HepG2 (cell line): Measurements from ENCODE around the gene OR10V1. TPM values are rescaled to one million over a fixed set of nuclear protein-coding genes. Genes with fewer than 3 reads are reported as not detected.

Experiments
- CCAR2 ChIP-seq: fragments of 200-400 bp; formaldehyde crosslinking; optimal IDR thresholded peaks from 2 replicates; pipeline ENCODE3; 2018; ENCODE audit warnings: low read depth, mild to moderate bottlenecking, low read length, moderate library complexity
- DNMT1 ChIP-seq: sonication (generic); formaldehyde crosslinking; IDR thresholded peaks from 2 replicates; pipeline ENCODE4 v1.5.1; 2020; ENCODE audit warnings: mild to moderate bottlenecking, missing genetic modification reagents
- EHMT2 ChIP-seq: fragments of 200-600 bp; sonication (generic); IDR thresholded peaks from 2 replicates; pipeline ENCODE4 v1.7.0; 2017; ENCODE audit warnings: antibody characterized with exemption, low read depth, low read length, borderline replicate concordance
- KMT2A ChIP-seq: sonication (generic); formaldehyde crosslinking; IDR thresholded peaks from 2 replicates; pipeline ENCODE4 v1.4.0; 2020; ENCODE audit warnings: missing genetic modification reagents
- NFRKB ChIP-seq: fragments of 450-650 bp; IDR thresholded peaks from 2 replicates; pipeline ENCODE4 v1.6.1; 2017
- REXO4 ChIP-seq: sonication (generic); formaldehyde crosslinking; IDR thresholded peaks from 2 replicates; pipeline ENCODE4 v1.8.0; 2022; ENCODE audit warnings: missing genetic modification reagents, mild to moderate bottlenecking, borderline replicate concordance
- RORA ChIP-seq: sonication (generic); formaldehyde crosslinking; IDR thresholded peaks from 2 replicates; pipeline ENCODE4 v1.5.0; 2020; ENCODE audit warnings: mild to moderate bottlenecking, missing genetic modification reagents, moderate library complexity
- SAFB2 ChIP-seq: sonication (generic); formaldehyde crosslinking; IDR thresholded peaks from 2 replicates; pipeline ENCODE4 v1.5.1; 2020; ENCODE audit warnings: missing genetic modification reagents, low read depth, mild to moderate bottlenecking, borderline replicate concordance
- TBX3 ChIP-seq: fragments of 450-650 bp; IDR thresholded peaks from 2 replicates; pipeline ENCODE4 v1.6.1; 2017; ENCODE audit warnings: antibody characterized with exemption, mild to moderate bottlenecking, inconsistent platforms, borderline replicate concordance
- ZBTB49 ChIP-seq: sonication (generic); formaldehyde crosslinking; IDR thresholded peaks from 2 replicates; pipeline ENCODE4 v1.4.0; 2020; ENCODE audit warnings: missing genetic modification reagents, borderline replicate concordance
- ZNF12 ChIP-seq: sonication (generic); formaldehyde crosslinking; IDR thresholded peaks from 2 replicates; pipeline ENCODE4 v1.5.0; 2020; ENCODE audit warnings: missing genetic modification reagents
- ZNF329 ChIP-seq: sonication (generic); formaldehyde crosslinking; IDR thresholded peaks from 2 replicates; pipeline ENCODE4 v1.9.0; 2021; ENCODE audit warnings: low read depth, mild to moderate bottlenecking, missing genetic modification reagents
- ZNF576 ChIP-seq: sonication (generic); formaldehyde crosslinking; IDR thresholded peaks from 2 replicates; pipeline ENCODE4 v1.4.0; 2020; ENCODE audit warnings: mild to moderate bottlenecking, missing genetic modification reagents
- ZNF577 ChIP-seq: sonication (generic); formaldehyde crosslinking; IDR thresholded peaks from 2 replicates; pipeline ENCODE4 v1.4.0; 2020; ENCODE audit warnings: mild to moderate bottlenecking, low read depth, missing genetic modification reagents, borderline replicate concordance
- ZNF589 ChIP-seq: sonication (generic); formaldehyde crosslinking; conservative IDR thresholded peaks from 2 replicates; pipeline ENCODE4 v1.8.0; 2022; ENCODE audit warnings: mild to moderate bottlenecking, moderate library complexity, missing genetic modification reagents
- ZNF619 ChIP-seq: sonication (generic); formaldehyde crosslinking; IDR thresholded peaks from 2 replicates; pipeline ENCODE4 v1.4.0; 2020; ENCODE audit warnings: mild to moderate bottlenecking, missing genetic modification reagents
- polyA plus RNA-seq, 8 experiments: library from polyadenylated mRNA; depleted of rRNA in 3 of 8; stranded (reverse) in 7 of 8; unstranded in 1 of 8; fragments of >200 nt; fragmentation: Illumina TruSeq in 4 of 8; extraction: Trizol in 4 of 8; gene quantifications; 2 replicates each; pipeline versions ENCODE4 v1.2.1 to v1.2.3, GENCODE V29; 2011 to 2016; ENCODE audit warnings: low read depth in 4 of 8, missing spikeins in 1 of 8, mixed read lengths in 1 of 8; ENCODE audit not compliant: insufficient read depth in 1 of 8
- total RNA-seq, 5 experiments: library from RNA; depleted of rRNA; stranded (reverse); fragments of >200 nt; fragmentation: Illumina TruSeq; extraction: Trizol; gene quantifications; 2 replicates each; pipeline ENCODE4 v1.2.3, GENCODE V29; 2016; ENCODE audit warnings: low read depth in 1 of 5
- TF ChIP-seq, protein P1 (sequence below), 2 experiments: IDR thresholded peaks; 2 replicates each; pipeline ENCODE4 v1.6.1; 2011 to 2012; ENCODE audit warnings: low read length in 2 of 2, borderline replicate concordance in 1 of 2, low read depth in 1 of 2, mild to moderate bottlenecking in 1 of 2, moderate library complexity in 1 of 2
- TF ChIP-seq, protein P2 (sequence below): sonication (generic); formaldehyde crosslinking; IDR thresholded peaks from 2 replicates; pipeline ENCODE4 v1.4.0; 2020; ENCODE audit warnings: missing genetic modification reagents, borderline replicate concordance
- TF ChIP-seq, protein P3 (sequence below): IDR thresholded peaks from 2 replicates; pipeline ENCODE4 v1.6.1; 2012; ENCODE audit warnings: inconsistent platforms

The OR10V1 gene
- total and polyA plus RNA-seq, 2 of the 13 experiments (the other 11 are each of a cell fraction or from before 2014, with no cell fraction given): not detected

DNA sequence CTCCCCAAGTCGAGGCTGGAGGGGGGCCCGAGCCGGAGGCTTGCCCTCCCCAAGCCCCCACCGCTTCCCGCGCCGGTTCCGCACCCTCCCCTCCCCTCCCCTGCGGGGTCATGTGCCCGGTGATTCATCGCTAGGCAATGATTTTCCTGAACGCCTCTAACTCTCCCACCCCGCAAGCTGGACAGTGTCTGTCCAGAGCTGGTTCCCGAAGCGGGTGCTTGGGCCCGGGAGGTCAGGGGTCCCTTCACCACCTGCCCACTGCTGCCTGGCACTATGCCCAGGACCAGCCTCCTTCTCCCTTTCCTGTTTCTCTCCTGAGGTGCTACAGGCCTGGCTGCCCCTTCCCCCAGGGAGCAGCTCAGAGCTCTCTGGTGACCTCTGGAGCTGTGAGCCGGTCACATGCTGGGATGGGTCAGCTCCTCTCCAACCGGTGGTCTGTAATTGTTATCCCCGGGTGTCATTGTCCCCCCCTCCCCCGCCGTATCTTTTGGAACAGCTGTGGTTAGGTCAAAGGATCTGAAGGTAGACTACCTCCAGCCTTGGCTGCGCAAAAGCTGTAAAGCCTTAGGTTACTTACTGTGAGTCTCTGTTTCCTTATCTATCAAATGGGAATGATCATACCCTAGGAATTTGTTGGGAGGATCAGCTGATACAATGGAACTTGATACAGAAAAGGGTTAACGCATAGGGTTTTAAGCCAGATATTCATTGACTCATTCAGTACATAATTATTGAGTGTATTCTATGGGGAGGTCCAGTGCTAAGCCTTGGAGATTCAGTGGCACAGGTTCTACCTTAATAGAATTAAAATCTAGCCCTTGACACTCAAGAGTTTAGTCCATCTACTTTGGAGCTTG lies 42.3 kb upstream of the OR10V1 start (continued):
- TF ChIP-seq, protein P1, sequence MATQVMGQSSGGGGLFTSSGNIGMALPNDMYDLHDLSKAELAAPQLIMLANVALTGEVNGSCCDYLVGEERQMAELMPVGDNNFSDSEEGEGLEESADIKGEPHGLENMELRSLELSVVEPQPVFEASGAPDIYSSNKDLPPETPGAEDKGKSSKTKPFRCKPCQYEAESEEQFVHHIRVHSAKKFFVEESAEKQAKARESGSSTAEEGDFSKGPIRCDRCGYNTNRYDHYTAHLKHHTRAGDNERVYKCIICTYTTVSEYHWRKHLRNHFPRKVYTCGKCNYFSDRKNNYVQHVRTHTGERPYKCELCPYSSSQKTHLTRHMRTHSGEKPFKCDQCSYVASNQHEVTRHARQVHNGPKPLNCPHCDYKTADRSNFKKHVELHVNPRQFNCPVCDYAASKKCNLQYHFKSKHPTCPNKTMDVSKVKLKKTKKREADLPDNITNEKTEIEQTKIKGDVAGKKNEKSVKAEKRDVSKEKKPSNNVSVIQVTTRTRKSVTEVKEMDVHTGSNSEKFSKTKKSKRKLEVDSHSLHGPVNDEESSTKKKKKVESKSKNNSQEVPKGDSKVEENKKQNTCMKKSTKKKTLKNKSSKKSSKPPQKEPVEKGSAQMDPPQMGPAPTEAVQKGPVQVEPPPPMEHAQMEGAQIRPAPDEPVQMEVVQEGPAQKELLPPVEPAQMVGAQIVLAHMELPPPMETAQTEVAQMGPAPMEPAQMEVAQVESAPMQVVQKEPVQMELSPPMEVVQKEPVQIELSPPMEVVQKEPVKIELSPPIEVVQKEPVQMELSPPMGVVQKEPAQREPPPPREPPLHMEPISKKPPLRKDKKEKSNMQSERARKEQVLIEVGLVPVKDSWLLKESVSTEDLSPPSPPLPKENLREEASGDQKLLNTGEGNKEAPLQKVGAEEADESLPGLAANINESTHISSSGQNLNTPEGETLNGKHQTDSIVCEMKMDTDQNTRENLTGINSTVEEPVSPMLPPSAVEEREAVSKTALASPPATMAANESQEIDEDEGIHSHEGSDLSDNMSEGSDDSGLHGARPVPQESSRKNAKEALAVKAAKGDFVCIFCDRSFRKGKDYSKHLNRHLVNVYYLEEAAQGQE (IDR thresholded peaks at IDR 0.05; ENCODE audit: borderline replicate concordance in 1 of 2, low read depth in 1 of 2, low read length in 2 of 2): no peak
- TF ChIP-seq ZNF576: no peak
- TF ChIP-seq KMT2A (CRISPR knock-in tag): no peak
- TF ChIP-seq, protein P2, sequence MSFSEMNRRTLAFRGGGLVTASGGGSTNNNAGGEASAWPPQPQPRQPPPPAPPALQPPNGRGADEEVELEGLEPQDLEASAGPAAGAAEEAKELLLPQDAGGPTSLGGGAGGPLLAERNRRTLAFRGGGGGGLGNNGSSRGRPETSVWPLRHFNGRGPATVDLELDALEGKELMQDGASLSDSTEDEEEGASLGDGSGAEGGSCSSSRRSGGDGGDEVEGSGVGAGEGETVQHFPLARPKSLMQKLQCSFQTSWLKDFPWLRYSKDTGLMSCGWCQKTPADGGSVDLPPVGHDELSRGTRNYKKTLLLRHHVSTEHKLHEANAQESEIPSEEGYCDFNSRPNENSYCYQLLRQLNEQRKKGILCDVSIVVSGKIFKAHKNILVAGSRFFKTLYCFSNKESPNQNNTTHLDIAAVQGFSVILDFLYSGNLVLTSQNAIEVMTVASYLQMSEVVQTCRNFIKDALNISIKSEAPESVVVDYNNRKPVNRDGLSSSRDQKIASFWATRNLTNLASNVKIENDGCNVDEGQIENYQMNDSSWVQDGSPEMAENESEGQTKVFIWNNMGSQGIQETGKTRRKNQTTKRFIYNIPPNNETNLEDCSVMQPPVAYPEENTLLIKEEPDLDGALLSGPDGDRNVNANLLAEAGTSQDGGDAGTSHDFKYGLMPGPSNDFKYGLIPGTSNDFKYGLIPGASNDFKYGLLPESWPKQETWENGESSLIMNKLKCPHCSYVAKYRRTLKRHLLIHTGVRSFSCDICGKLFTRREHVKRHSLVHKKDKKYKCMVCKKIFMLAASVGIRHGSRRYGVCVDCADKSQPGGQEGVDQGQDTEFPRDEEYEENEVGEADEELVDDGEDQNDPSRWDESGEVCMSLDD (CRISPR knock-in tag): no peak
- no peak for TF ChIP-seq ZBTB49 (CRISPR knock-in tag)
- TF ChIP-seq ZNF329 (CRISPR knock-in tag): 0 out of 2 replicates have a peak, but pooled peaks have one; percentile 31
- no peak for TF ChIP-seq REXO4 (CRISPR knock-in tag)
- TF ChIP-seq DNMT1: no peak
- TF ChIP-seq ZNF577 (CRISPR knock-in tag): no peak
- TF ChIP-seq NFRKB: no peak
- no peak for TF ChIP-seq TBX3
- no peak for TF ChIP-seq EHMT2
- TF ChIP-seq, protein P3, sequence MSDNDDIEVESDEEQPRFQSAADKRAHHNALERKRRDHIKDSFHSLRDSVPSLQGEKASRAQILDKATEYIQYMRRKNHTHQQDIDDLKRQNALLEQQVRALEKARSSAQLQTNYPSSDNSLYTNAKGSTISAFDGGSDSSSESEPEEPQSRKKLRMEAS: no peak
- no peak for TF ChIP-seq SAFB2 (CRISPR knock-in tag)
- no peak for TF ChIP-seq RORA (CRISPR knock-in tag)
- no peak for TF ChIP-seq CCAR2
- TF ChIP-seq ZNF12 (CRISPR knock-in tag): no peak
- no peak for TF ChIP-seq ZNF589 (CRISPR knock-in tag)
- TF ChIP-seq ZNF619 (CRISPR knock-in tag): no peak
